Osteocyte (in vitro differentiated cells): ENCODE results near the gene ADAM15. TPM values are rescaled to one million over a fixed set of nuclear protein-coding genes. Genes with fewer than 3 reads are reported as not detected.

Source experiments
- DNase-seq: peaks from one replicate; pipeline ENCODE4 v3.0.0; 2021; ENCODE audit warnings: mixed read lengths; ENCODE audit not compliant: unreplicated experiment; ENCODE audit errors: extremely low spot score
- H3K27ac Mint-ChIP-seq: one replicate; pipeline ENCODE4 v1.8.0; 2021; ENCODE audit warnings: mild to moderate bottlenecking, mixed read lengths; ENCODE audit not compliant: unreplicated experiment
- H3K27me3 Mint-ChIP-seq: one replicate; pipeline ENCODE4 v1.8.0; 2021; ENCODE audit warnings: mixed read lengths; ENCODE audit not compliant: unreplicated experiment
- H3K36me3 Mint-ChIP-seq: one replicate; pipeline ENCODE4 v1.8.0; 2021; ENCODE audit warnings: mixed read lengths; ENCODE audit not compliant: unreplicated experiment
- H3K4me1 Mint-ChIP-seq: one replicate; pipeline ENCODE4 v1.8.0; 2021; ENCODE audit warnings: mixed read lengths; ENCODE audit not compliant: unreplicated experiment
- H3K4me3 Mint-ChIP-seq: one replicate; pipeline ENCODE4 v1.8.0; 2021; ENCODE audit warnings: mild to moderate bottlenecking, moderate library complexity, mixed read lengths; ENCODE audit not compliant: unreplicated experiment
- H3K9me3 Mint-ChIP-seq: one replicate; pipeline ENCODE4 v1.8.0; 2021; ENCODE audit warnings: mixed read lengths; ENCODE audit not compliant: unreplicated experiment
- CTCF ChIP-seq: fragments of 200-600 bp; sonication (generic); IDR thresholded peaks from 2 replicates; pipeline ENCODE4 v1.5.0; 2021; ENCODE audit warnings: antibody characterized with exemption, mild to moderate bottlenecking, moderate library complexity
- total RNA-seq: library from RNA; stranded (reverse); gene quantifications from 2 replicates; pipeline ENCODE4 v1.2.1, GENCODE V29; 2021

Gene ADAM15
- total RNA-seq, 1 donor from 2014 or later: 89.4 TPM

GRCh38 chr1:155107309-155108264 lies 56.5 kb downstream of the ADAM15 start:
- no peaks in the 10 kb centered on the region for H3K36me3 Mint-ChIP-seq
- no peaks in the 10 kb centered on the region for H3K4me1 Mint-ChIP-seq
- peaks cover 20% of the 10 kb centered on the region for H3K27me3 Mint-ChIP-seq
- H3K9me3 Mint-ChIP-seq: no peaks in the 10 kb centered on the region
- no peak for DNase-seq
- no peak overlapping the region for H3K4me3 Mint-ChIP-seq
- no peak for TF ChIP-seq CTCF
- H3K27ac Mint-ChIP-seq: no peak overlapping the region

GRCh38 chr1:155108296-155108695 lies 57.2 kb downstream of the ADAM15 start:
- H3K27me3 Mint-ChIP-seq: peaks cover 20% of the 10 kb centered on the region
- H3K4me3 Mint-ChIP-seq: no peak overlapping the region
- H3K4me1 Mint-ChIP-seq: no peaks in the 10 kb centered on the region
- H3K36me3 Mint-ChIP-seq: no peaks in the 10 kb centered on the region
- H3K27ac Mint-ChIP-seq: no peak overlapping the region
- no peaks in the 10 kb centered on the region for H3K9me3 Mint-ChIP-seq
- no peak for DNase-seq
- TF ChIP-seq CTCF: no peak

- TF ChIP-seq CTCF: no peak
- Mint-ChIP-seq H3K36me3 (no peaks in the 10 kb centered on the region), H3K4me3 (no peak overlapping the region), H3K4me1 (peaks cover 2% of the 10 kb centered on the region), H3K27ac (no peak overlapping the region), H3K9me3 (no peaks in the 10 kb centered on the region), H3K27me3 (peaks cover 16% of the 10 kb centered on the region)
- no peak for DNase-seq
Observed at GRCh38 chr1:155110381-155110780, 59.3 kb downstream of the ADAM15 start.

- no peak for TF ChIP-seq CTCF
- no peak for DNase-seq
- H3K9me3 Mint-ChIP-seq: no peaks in the 10 kb centered on the region
- peaks cover 2% of the 10 kb centered on the region for H3K4me1 Mint-ChIP-seq
- H3K36me3 Mint-ChIP-seq: no peaks in the 10 kb centered on the region
- peaks cover 12% of the 10 kb centered on the region for H3K27me3 Mint-ChIP-seq
- no peak overlapping the region for H3K27ac Mint-ChIP-seq
- H3K4me3 Mint-ChIP-seq: no peak overlapping the region
Observed at GRCh38 chr1:155110826-155111225, 59.7 kb downstream of the ADAM15 start.

Other genes starting within 250 kb of the ADAM15 start
- gene KCNN3, start 181.0 kb upstream of the ADAM15 start, total RNA-seq: 0.16 and 0.29 TPM in 2 replicates
- gene PMVK, start 114.6 kb upstream of the ADAM15 start, total RNA-seq: 29.5 and 34.5 TPM in 2 replicates
- gene PBXIP1, start 95.2 kb upstream of the ADAM15 start, total RNA-seq: 90.1 and 92.6 TPM in 2 replicates
- gene PYGO2, start 89.5 kb upstream of the ADAM15 start, total RNA-seq: 29.2 and 30.4 TPM in 2 replicates
- 219 and 239 TPM in 2 replicates for gene SHC1, start 80.6 kb upstream of the ADAM15 start, total RNA-seq
- 38.5 and 39.6 TPM in 2 replicates for gene CKS1B, start 76.6 kb upstream of the ADAM15 start, total RNA-seq
- gene FLAD1, start 68.0 kb upstream of the ADAM15 start, total RNA-seq: 30.2 and 31.2 TPM in 2 replicates
- not detected in 2 replicates for gene LENEP, start 57.7 kb upstream of the ADAM15 start, total RNA-seq
- gene ZBTB7B, start 48.5 kb upstream of the ADAM15 start, total RNA-seq: 34.4 and 37.8 TPM in 2 replicates
- gene DCST2, start 17.5 kb upstream of the ADAM15 start, total RNA-seq: 0.75 and 1.0 TPM in 2 replicates
- not detected in 2 replicates for gene DCST1, start 17.5 kb upstream of the ADAM15 start, total RNA-seq
- 10.1 and 12.4 TPM in 2 replicates for gene EFNA4, start 12.4 kb downstream of the ADAM15 start, total RNA-seq
- gene EFNA3, start 27.5 kb downstream of the ADAM15 start, total RNA-seq: 2.1 and 2.9 TPM in 2 replicates
- gene EFNA1, start 76.6 kb downstream of the ADAM15 start, total RNA-seq: 29.3 and 31.3 TPM in 2 replicates
- 26.5 and 26.6 TPM in 2 replicates for gene SLC50A1, start 84.5 kb downstream of the ADAM15 start, total RNA-seq
- 61.3 and 64.4 TPM in 2 replicates for gene DPM3, start 89.2 kb downstream of the ADAM15 start, total RNA-seq
- 190 and 201 TPM in 2 replicates for gene KRTCAP2, start 122.0 kb downstream of the ADAM15 start, total RNA-seq
- 6.1 and 7.7 TPM in 2 replicates for gene TRIM46, start 122.5 kb downstream of the ADAM15 start, total RNA-seq
- gene THBS3, start 156.6 kb downstream of the ADAM15 start, total RNA-seq: 55.4 and 57.2 TPM in 2 replicates
- 31.9 and 33.2 TPM in 2 replicates for gene MTX1, start 157.4 kb downstream of the ADAM15 start, total RNA-seq
- gene ENTREP3, start 204.2 kb downstream of the ADAM15 start, total RNA-seq: 36.6 and 37.6 TPM in 2 replicates
- 73.7 and 74.6 TPM in 2 replicates for gene SCAMP3, start 211.0 kb downstream of the ADAM15 start, total RNA-seq
- 53.7 and 63.5 TPM in 2 replicates for gene CLK2, start 222.2 kb downstream of the ADAM15 start, total RNA-seq
- gene HCN3, start 226.1 kb downstream of the ADAM15 start, total RNA-seq: 3.7 and 4.1 TPM in 2 replicates